Peyer's patch (tissue), 4 donors: ENCODE results near the gene LCA5. TPM values are rescaled to one million over a fixed set of nuclear protein-coding genes. Genes with fewer than 3 reads are reported as not detected.

Source experiments
- DNase-seq, 3 donors: peaks; one replicate each; pipeline ENCODE4 v3.0.0-alpha.2; 2017 to 2019
- H3K27ac ChIP-seq, 4 donors: fragments of 200-600 bp; sonication (generic); one replicate each; pipeline ENCODE4 v1.5.1; 2016 to 2019
- H3K27me3 ChIP-seq, 2 donors: fragments of 200-600 bp; sonication (generic); one replicate each; pipeline ENCODE4 v1.5.1; 2019
- H3K36me3 ChIP-seq, 3 donors: fragments of 200-600 bp; sonication (generic); one replicate each; pipeline ENCODE4 v1.5.1; 2016 to 2019
- H3K4me1 ChIP-seq, 4 donors: fragments of 200-600 bp; sonication (generic); one replicate each; pipeline ENCODE4 v1.5.1; 2016 to 2019
- H3K4me3 ChIP-seq, 4 donors: fragments of 200-600 bp; sonication (generic); 1 replicate in 3 of 4; 2 replicates in 1 of 4; pipeline ENCODE4 v1.5.1; 2016 to 2019; ENCODE audit warnings: mild to moderate bottlenecking in 1 of 4
- H3K9me3 ChIP-seq, 4 donors: fragments of 200-600 bp; sonication (generic); one replicate each; pipeline ENCODE4 v1.5.1; 2016 to 2019; ENCODE audit warnings: mild to moderate bottlenecking in 1 of 4
- CTCF ChIP-seq, 6 experiments: fragments of 450-650 bp in 4 of 6; fragments of 200-600 bp in 2 of 6; sonication (generic) in 1 of 6; IDR thresholded peaks; one replicate each; pipeline ENCODE4 v1.5.1; 2017 to 2019; ENCODE audit warnings: antibody characterized with exemption in 6 of 6, mild to moderate bottlenecking in 3 of 6, moderate library complexity in 1 of 6
- POLR2A ChIP-seq, 2 donors: fragments of 450-650 bp; IDR thresholded peaks; one replicate each; pipeline ENCODE4 v1.5.1; 2017; ENCODE audit warnings: antibody characterized with exemption in 2 of 2, mild to moderate bottlenecking in 2 of 2, moderate library complexity in 2 of 2
- total RNA-seq, 4 donors: library from RNA; depleted of rRNA; stranded (reverse); fragments of >200 nt; gene quantifications; one replicate each; pipeline ENCODE4 v1.1.0, GENCODE V29; 2016

The LCA5 gene
- total RNA-seq, 4 donors from 2014 or later: 0.88 to 5.0 (median 2.0) TPM

- Histone ChIP-seq H3K4me1 (no peaks in the 10 kb centered on the region), H3K27me3 (no peaks in the 10 kb centered on the region), H3K27ac (no peak overlapping the region), H3K4me3 (no peak overlapping the region), H3K9me3 (no peaks in the 10 kb centered on the region), H3K36me3 (no peaks in the 10 kb centered on the region)
- DNase-seq: no peak
- TF ChIP-seq CTCF (IDR thresholded peaks at IDR 0.05): no peak
- no peak for TF ChIP-seq POLR2A (IDR thresholded peaks at IDR 0.05)
These were observed 66.5 kb downstream of the LCA5 start for GRCh38 chr6:79470728-79471127.

GRCh38 chr6:79469376-79470246 lies 67.6 kb downstream of the LCA5 start:
- no peaks in the 10 kb centered on the region for H3K4me1 ChIP-seq
- H3K4me3 ChIP-seq: no peak overlapping the region
- DNase-seq: no peak
- H3K27me3 ChIP-seq: no peaks in the 10 kb centered on the region
- TF ChIP-seq POLR2A (IDR thresholded peaks at IDR 0.05) (no peak), CTCF (IDR thresholded peaks at IDR 0.05) (no peak)
- H3K27ac ChIP-seq: no peak overlapping the region
- H3K9me3 ChIP-seq: no peaks in the 10 kb centered on the region
- no peaks in the 10 kb centered on the region for H3K36me3 ChIP-seq

- Histone ChIP-seq H3K4me1 (peaks cover 0 to 5% (median 0%) of the 10 kb centered on the region in 4 donors), H3K27me3 (no peaks in the 10 kb centered on the region), H3K4me3 (no peak overlapping the region), H3K36me3 (no peaks in the 10 kb centered on the region), H3K9me3 (no peaks in the 10 kb centered on the region), H3K27ac (no peak overlapping the region)
- no peak for DNase-seq
- TF ChIP-seq CTCF (IDR thresholded peaks at IDR 0.05) (no peak), POLR2A (IDR thresholded peaks at IDR 0.05) (no peak)
These were observed 68.6 kb downstream of the LCA5 start for GRCh38 chr6:79468587-79468986.

- DNase-seq: no peak
- no peak overlapping the region for H3K4me3 ChIP-seq
- H3K36me3 ChIP-seq: no peaks in the 10 kb centered on the region
- no peak overlapping the region for H3K27ac ChIP-seq
- no peaks in the 10 kb centered on the region for H3K9me3 ChIP-seq
- no peaks in the 10 kb centered on the region for H3K27me3 ChIP-seq
- peaks cover 0 to 5% (median 0%) of the 10 kb centered on the region in 4 donors for H3K4me1 ChIP-seq
- TF ChIP-seq CTCF (IDR thresholded peaks at IDR 0.05): no peak
- no peak for TF ChIP-seq POLR2A (IDR thresholded peaks at IDR 0.05)
These were observed 69.1 kb downstream of the LCA5 start for GRCh38 chr6:79468116-79468515.

GRCh38 chr6:79467716-79468115 lies 69.5 kb downstream of the LCA5 start:
- H3K27ac ChIP-seq: no peak overlapping the region
- TF ChIP-seq CTCF (IDR thresholded peaks at IDR 0.05) (no peak), POLR2A (IDR thresholded peaks at IDR 0.05) (no peak)
- H3K4me3 ChIP-seq: no peak overlapping the region
- H3K9me3 ChIP-seq: no peaks in the 10 kb centered on the region
- H3K27me3 ChIP-seq: no peaks in the 10 kb centered on the region
- peaks cover 0 to 5% (median 0%) of the 10 kb centered on the region in 4 donors for H3K4me1 ChIP-seq
- DNase-seq: no peak
- H3K36me3 ChIP-seq: no peaks in the 10 kb centered on the region
